ENCODE data around the gene ABCG1.

- TF ChIP-seq CTCF (IDR thresholded peaks at IDR 0.05; ENCODE audit: low read depth, low read length, missing input control) (no peak), EGR1 (IDR thresholded peaks at IDR 0.05; ENCODE audit: low read depth in 2 of 2) (no peak), JUND (IDR thresholded peaks at IDR 0.05) (no peak), TAF1 (conservative IDR thresholded peaks at IDR 0.05) (no peak), REST (IDR thresholded peaks at IDR 0.05) (no peak), MAX (IDR thresholded peaks at IDR 0.05) (no peak)
These were observed 4.0 kb downstream of the ABCG1 start for GRCh38 chr21:42222821-42223390.

All from liver (tissue), 3 donors.